HEK293T (cell line): ENCODE measurements around the gene ARHGAP25.

Experiments
- BHLHE40 ChIP-seq: fragments of 450-650 bp; IDR thresholded peaks from 2 replicates; pipeline ENCODE4 v1.6.1; 2016; ENCODE audit warnings: mild to moderate bottlenecking, moderate library complexity, borderline replicate concordance
- FOXA1 ChIP-seq: fragments of 450-650 bp; IDR thresholded peaks from 2 replicates; pipeline ENCODE4 v1.6.1; 2016; ENCODE audit warnings: mild to moderate bottlenecking
- FOXM1 ChIP-seq: fragments of 450-650 bp; IDR thresholded peaks from 2 replicates; pipeline ENCODE4 v1.6.1; 2017; ENCODE audit warnings: mild to moderate bottlenecking, borderline replicate concordance
- L3MBTL2 ChIP-seq: fragments of 450-650 bp; conservative IDR thresholded peaks from 2 replicates; pipeline ENCODE4 v1.6.1; 2016; ENCODE audit warnings: mild to moderate bottlenecking
- NFRKB ChIP-seq: fragments of 450-650 bp; IDR thresholded peaks from 2 replicates; pipeline ENCODE4 v1.6.1; 2016; ENCODE audit warnings: mild to moderate bottlenecking, moderate library complexity
- PKNOX1 ChIP-seq: fragments of 450-650 bp; IDR thresholded peaks from 2 replicates; pipeline ENCODE4 v1.6.1; 2016

GRCh38 chr2:68779595-68779994 lies 45.0 kb downstream of the ARHGAP25 start:
- TF ChIP-seq L3MBTL2, result no peak
- no peak for TF ChIP-seq FOXM1
- TF ChIP-seq BHLHE40, result no peak
- TF ChIP-seq NFRKB, result no peak
- TF ChIP-seq FOXA1, result no peak
- TF ChIP-seq PKNOX1, result no peak
